Body of pancreas (tissue), 4 donors: ENCODE data around the gene CAPSL.

Experiments
- CTCF ChIP-seq, 7 experiments: fragments of 450-650 bp in 4 of 7; fragments of 200-600 bp in 3 of 7; sonication (generic) in 3 of 7; IDR thresholded peaks; one replicate each; pipeline ENCODE4 v1.5.1; 2016 to 2019; ENCODE audit warnings: antibody characterized with exemption in 7 of 7
- POLR2A ChIP-seq, 3 donors: fragments of 450-650 bp; IDR thresholded peaks; one replicate each; pipeline ENCODE4 v1.6.1; 2016; ENCODE audit warnings: antibody characterized with exemption in 3 of 3, mild to moderate bottlenecking in 2 of 3

- TF ChIP-seq CTCF (IDR thresholded peaks at IDR 0.05) (no peak), POLR2A (IDR thresholded peaks at IDR 0.05) (no peak)
Observed at GRCh38 chr5:35899800-35900199, 38.6 kb downstream of the CAPSL start.
